GM18520 (cell line): Measurements from ENCODE around the gene PPFIBP2.
A peak's percentile ranks its signal among the peaks of the same experiment; 100 is the strongest.
"Not testable (repeated sequence)": the region's sequence is repeated elsewhere in the genome, so short reads cannot be mapped to it uniquely, and the experiment has no call there.

Experiments
- ATAC-seq: cut with Tn5 transposase; IDR thresholded peaks from one replicate; pipeline ENCODE4 v1.9.1; 2021; ENCODE audit not compliant: unreplicated experiment

The PPFIBP2 gene

DNA sequence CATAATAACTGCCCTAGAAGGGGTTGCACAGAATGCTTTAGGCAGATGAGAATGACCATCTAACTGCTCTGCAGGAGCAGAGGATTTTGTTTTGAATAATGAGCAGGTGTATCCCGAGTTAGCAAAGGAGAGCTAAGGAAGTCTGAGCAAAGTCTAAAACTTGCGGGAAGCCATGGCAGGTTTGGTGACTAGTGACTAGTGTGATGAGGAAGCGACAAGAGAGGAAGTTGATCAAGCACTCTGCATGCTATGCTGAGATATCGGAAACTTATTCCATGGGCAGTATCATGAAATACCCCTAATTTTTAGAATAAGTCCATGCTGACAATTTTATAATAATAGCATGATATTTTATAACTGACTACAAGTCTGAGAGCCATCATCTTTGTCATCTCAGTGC lies 15.6 kb upstream of the PPFIBP2 start:
- ATAC-seq: no peak

GRCh38 chr11:7499081-7499480 lies 14.7 kb upstream of the PPFIBP2 start:
- no peak for ATAC-seq

DNA sequence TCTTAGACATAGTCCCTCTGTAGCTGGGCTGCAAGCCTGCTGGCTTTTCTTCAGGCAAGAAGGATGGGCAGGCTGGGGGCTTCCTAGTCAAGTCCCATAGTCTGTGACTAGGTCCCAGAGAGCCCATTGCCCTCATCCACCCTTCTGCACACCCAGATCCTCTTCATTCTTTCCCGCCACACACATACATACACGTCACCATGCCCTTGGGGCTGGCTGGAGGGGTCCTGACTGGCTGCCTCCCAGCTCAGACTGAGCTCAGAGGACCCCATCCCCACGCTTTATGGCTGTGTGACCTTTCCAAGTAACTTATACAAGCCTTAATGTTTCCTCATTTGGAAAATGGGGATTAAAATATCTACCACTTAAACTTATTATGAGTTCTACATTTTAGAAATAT lies 13.5 kb upstream of the PPFIBP2 start:
- no peak for ATAC-seq

DNA sequence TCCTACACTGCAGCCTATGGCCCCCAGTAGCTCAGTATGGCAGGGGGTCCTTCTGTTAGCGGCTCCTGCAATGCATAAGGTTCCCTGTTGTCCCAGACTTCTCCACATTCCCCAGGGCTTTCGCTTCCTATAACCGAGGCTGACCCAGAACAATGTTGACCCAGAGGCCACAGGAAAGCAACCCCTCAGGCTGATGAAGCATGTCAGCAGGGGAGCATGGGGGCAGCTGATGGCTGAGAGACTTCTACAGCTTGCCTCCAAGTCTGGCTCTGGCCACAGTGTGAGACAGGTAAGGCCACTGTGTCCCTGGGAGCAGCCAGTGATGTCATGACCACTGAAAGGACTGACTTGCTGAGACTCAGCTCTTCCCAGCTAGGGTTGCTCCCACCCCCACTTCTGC lies 12.5 kb upstream of the PPFIBP2 start:
- ATAC-seq: no peak

- no peak for ATAC-seq
These were observed 11.9 kb upstream of the PPFIBP2 start for GRCh38 chr11:7501894-7502293.

DNA sequence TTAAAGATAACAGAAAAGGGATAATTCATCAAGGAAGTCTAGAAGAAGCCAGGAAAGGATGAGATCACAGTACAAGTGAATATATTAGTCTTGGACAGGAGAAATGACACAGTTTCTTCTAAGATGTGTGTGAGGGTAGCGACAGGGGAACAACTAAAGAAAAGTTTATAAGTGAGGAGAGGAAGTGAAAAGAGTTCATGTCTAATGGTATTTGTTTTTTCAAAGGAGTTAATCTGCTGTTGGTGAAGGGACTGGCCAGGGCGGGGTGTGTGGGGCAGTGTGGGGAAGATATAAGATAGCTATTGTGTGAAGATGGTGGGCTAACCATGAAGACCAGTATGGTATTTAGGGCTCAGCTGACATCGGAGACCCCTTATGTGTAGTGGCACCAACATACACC lies 7.6 kb upstream of the PPFIBP2 start:
- ATAC-seq: no peak

- ATAC-seq: no peak
These were observed 5.7 kb upstream of the PPFIBP2 start for GRCh38 chr11:7508087-7508486.

- ATAC-seq: no peak
These were observed 3.8 kb upstream of the PPFIBP2 start for GRCh38 chr11:7509966-7510365.

DNA sequence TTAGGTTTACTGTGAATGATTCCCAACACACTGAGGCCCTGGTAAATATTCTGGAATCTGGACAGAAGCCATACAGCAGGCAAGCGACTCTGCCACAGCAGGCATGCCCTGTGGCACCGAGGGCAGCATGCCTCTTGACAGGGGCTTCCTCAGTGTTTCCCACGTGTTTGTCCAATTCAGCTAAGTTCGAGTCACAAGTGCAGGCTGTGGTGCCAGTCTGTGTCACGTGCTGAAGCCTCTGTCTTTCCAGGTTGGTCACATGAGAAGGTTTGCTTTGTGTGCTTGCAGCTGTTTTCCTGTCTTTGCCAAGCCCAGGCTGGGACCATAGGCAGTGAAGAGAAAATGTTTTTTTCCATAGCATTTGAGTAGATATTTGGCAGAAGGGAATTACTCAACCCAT lies 2.4 kb upstream of the PPFIBP2 start:
- no peak for ATAC-seq

- peak; percentile 50 for ATAC-seq
These were observed 1.1 kb upstream of the PPFIBP2 start for GRCh38 chr11:7512525-7513233.

GRCh38 chr11:7514099-7514591 lies 346 bp downstream of the PPFIBP2 start:
- no peak for ATAC-seq

- no peak for ATAC-seq
These were observed 1.7 kb downstream of the PPFIBP2 start for GRCh38 chr11:7515447-7515886.

DNA sequence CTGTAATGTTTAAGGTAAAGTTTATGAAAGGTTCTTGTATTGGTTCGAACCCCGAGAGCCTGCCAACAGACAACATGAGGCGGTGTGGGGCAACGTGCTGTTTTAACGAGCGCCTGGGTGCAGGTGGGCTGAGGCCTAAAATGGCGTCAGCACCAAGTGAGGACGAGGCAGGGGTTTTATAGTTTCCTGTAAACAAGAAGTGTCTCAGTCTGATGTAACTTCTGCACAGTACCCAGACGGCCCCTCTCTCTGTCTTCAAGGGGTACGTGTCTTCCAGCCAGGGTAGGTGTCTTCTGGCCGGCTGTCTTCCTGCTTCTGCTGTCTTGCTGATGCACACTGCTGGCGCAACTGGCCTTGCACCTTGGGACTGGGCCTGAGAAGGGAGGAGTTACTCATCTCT lies 2.7 kb downstream of the PPFIBP2 start:
- ATAC-seq: no peak

DNA sequence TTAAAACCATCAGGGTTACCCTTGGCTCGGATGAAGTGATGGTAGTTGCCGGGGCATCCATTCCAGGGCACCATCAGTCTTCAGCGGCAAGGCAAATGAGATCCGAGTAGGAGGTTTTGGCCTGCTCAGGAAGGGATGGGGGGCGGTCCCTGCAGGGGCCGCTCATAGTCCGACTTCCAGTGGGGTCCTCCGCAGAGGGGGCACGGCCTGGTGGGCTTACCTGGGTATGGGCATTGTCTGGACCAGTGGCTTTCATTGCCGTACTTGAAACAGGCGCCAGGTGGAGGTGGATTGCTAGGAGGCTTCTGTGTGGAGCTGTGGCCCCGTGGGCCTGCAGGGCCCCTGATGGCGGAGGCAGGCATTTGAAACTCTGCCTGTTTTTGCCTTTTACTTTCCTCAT lies 3.9 kb downstream of the PPFIBP2 start:
- not testable (repeated sequence) for ATAC-seq

- no peak for ATAC-seq
These were observed 5.2 kb downstream of the PPFIBP2 start for GRCh38 chr11:7518811-7519562.

DNA sequence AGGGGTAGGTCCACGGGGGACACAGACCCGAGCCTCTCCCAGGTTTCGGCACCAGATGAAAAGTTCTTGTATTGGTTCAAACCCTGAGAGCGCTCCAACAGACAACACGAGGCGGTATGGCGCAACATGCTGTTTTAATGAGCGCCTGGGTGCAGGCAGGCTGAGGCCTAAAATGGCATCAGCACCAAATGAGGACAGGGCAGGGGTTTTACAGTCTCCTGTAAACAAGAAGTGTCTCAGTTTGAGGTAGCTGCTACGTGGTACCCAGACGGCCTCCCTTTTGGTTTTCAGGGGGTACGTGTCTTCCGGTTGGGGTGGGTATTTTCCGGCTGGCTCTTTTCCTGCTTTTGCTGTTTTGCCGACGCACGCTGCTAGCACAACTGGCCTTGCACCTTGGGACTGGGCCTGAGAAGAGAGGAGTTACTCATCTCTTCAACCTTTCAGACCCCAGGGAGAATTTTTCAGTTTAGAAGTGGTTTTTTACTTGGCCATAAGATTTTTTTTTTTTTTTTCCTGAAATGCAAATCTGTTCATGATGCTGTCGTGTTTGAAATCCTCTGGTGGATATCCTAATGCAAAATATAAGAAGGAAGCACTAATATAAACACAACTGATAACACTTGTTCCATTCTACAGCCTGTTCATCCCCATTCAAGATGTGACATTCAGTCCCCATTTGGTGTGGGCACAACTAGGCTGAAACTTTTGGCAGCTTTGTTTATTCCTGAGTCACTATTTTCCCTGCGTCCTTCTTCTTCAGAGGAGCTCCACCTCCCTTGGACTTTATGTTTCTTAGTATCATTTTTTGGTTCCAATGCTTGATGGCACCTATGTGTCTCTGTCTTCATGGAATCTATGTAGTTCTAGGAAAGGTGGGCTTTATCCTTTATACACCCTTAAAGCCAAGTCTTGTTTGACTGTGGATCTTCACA lies 6.5 kb downstream of the PPFIBP2 start:
- peak; percentile 48 for ATAC-seq

DNA sequence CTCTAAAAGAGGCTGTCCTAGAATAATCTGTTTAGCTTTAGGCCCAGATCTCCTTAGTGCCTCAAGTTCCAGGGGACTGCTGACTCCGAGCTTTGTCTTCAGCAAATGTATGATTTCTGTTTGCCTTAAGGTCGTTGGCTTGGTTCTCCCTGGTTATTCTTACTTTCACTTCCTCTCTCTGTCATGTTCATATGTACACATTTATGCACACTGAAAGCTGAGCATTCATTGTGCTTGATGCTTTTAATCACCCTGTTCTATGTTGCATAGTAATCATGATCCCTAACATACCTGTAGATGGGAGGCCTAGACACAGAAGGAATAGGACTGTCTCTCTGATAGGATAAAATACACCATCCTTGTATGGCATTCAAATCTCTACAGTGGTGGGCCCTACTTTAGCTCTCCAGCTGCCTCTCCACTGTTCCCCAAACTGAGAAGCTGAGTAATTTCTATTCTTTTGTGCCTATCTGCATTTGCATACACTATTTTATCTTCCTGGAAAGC lies 7.2 kb downstream of the PPFIBP2 start:
- ATAC-seq: peak; percentile 66

DNA sequence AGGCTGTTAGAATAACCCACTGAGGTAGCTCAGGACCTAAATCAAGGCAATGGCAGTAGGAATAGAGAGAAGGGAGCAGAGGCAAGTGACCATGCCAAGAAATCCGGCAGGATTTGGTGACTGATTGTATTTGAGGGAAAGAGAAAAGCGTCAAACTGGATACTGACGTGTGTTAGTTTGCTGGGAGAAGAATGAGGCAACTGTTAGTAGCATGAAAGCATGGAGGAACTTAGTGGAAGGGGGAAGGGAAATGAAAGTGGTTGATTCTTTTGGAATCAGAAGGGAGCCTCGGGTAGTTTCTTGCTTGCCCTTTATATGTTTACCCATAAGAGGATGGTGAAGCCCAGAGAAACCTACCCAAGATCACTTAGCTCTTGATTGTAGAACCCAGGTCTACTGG lies 8.3 kb downstream of the PPFIBP2 start:
- no peak for ATAC-seq

DNA sequence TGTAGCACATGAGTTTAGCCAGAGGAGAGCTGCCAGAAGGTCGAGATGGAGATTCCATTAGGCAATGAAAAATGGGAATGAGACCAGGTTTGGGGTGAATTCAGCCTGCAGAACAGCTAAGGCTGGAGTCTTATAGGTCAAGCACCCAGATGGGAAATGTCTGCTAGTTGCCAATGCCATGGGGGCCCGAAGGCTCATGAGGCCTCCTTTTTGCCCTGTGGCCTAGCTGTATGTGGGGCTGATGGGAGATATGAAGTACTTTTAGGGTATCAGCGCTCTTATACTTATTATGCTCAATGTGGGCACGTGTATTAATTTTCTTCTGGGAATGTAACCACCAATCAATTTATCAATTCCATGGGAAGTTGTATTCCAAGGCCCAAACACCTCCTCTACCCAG lies 8.7 kb downstream of the PPFIBP2 start:
- ATAC-seq: no peak

DNA sequence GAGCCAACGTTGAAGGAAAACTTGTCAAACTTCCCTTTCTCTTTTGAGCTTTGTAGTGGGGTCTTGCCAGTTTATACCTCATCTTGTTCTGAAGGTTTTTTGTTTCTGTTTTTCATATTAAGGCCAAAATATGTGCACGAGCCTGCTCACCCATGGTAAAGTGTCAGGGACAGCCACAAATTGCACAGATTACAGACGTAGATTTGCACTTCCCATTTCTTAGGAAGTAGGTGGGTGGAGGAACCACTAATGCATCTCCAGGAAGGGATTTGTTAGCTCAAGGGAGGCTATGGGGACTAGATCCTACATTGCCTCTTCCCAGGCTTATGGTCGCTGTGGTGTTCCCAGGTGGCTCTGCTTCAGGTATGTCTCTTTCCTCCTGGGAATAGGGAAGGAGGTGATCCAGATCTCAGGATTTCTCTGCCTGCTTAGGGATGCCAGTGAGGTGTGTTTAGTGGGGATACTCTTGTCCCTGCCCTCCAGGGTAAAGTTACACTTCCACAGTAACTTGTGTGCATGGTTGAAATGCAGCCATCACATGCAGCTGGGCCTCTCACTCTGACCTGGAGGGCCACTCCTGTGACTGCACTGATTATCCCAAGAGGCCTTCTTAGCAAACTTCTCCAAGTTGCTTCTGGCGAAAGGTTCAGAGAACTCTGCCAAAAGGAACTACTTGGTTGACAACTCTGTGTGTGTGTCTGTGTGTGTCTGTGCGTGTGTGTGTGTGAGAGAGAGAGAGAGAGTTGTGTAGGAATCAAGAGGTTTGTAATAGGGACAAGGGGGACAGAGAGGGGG lies 9.8 kb downstream of the PPFIBP2 start:
- ATAC-seq: no peak
